GM18520 (cell line): Measurements from ENCODE around the gene DNAJB13.

Experiments
- ATAC-seq: cut with Tn5 transposase; IDR thresholded peaks from one replicate; pipeline ENCODE4 v1.9.1; 2021; ENCODE audit not compliant: unreplicated experiment

DNAJB13 gene

GRCh38 chr11:73949912-73950311 lies 914 bp upstream of the DNAJB13 start:
- ATAC-seq: no peak

GRCh38 chr11:73951797-73952196 lies 971 bp downstream of the DNAJB13 start:
- ATAC-seq: no peak

GRCh38 chr11:73956876-73957653 lies 6.2 kb downstream of the DNAJB13 start:
- ATAC-seq: no peak

- ATAC-seq: no peak
Measured at GRCh38 chr11:73957654-73958361, 7.0 kb downstream of the DNAJB13 start.

- no peak for ATAC-seq
Measured at GRCh38 chr11:73958521-73959141, 7.8 kb downstream of the DNAJB13 start.

- no peak for ATAC-seq
Measured at GRCh38 chr11:73961321-73961720, 10.5 kb downstream of the DNAJB13 start.

GRCh38 chr11:73962101-73962705 lies 11.4 kb downstream of the DNAJB13 start:
- ATAC-seq: no peak

- ATAC-seq: no peak
Measured at GRCh38 chr11:73963861-73964260, 13.0 kb downstream of the DNAJB13 start.

GRCh38 chr11:73965076-73965763 lies 14.4 kb downstream of the DNAJB13 start:
- no peak for ATAC-seq

GRCh38 chr11:73965764-73966121 lies 14.9 kb downstream of the DNAJB13 start:
- ATAC-seq: no peak

- no peak for ATAC-seq
Measured at GRCh38 chr11:73968356-73968966, 17.6 kb downstream of the DNAJB13 start.

- ATAC-seq: no peak
Measured at GRCh38 chr11:73969091-73969490, 18.3 kb downstream of the DNAJB13 start.

GRCh38 chr11:73969991-73970800 lies 19.4 kb downstream of the DNAJB13 start:
- ATAC-seq: no peak

- no peak for ATAC-seq
Measured at GRCh38 chr11:73971175-73971719, 20.4 kb downstream of the DNAJB13 start.

GRCh38 chr11:73972187-73972586 lies 21.4 kb downstream of the DNAJB13 start:
- no peak for ATAC-seq

- no peak for ATAC-seq
Measured at GRCh38 chr11:73972620-73973449, 22.0 kb downstream of the DNAJB13 start.

GRCh38 chr11:73974604-73975478 lies 24.0 kb downstream of the DNAJB13 start:
- no peak for ATAC-seq

- no peak for ATAC-seq
Measured at GRCh38 chr11:73975479-73975757, 24.6 kb downstream of the DNAJB13 start.
